CD4-positive, alpha-beta T cell treated with Interleukin-12 subunit alpha and Interleukin-12 subunit beta, for 1 hour (primary cell): Measurements from ENCODE around the gene MB21D2.

Experiments
- DNase-seq: peaks from one replicate; pipeline ENCODE4 v3.0.0-alpha.2; 2020

MB21D2 gene

GRCh38 chr3:192890347-192891335 lies 27.0 kb downstream of the MB21D2 start:
- DNase-seq, result no peak

GRCh38 chr3:192889679-192890078 lies 28.0 kb downstream of the MB21D2 start:
- no peak for DNase-seq

GRCh38 chr3:192888190-192888589 lies 29.5 kb downstream of the MB21D2 start:
- no peak for DNase-seq

GRCh38 chr3:192887701-192888100 lies 30.0 kb downstream of the MB21D2 start:
- DNase-seq, result peak; percentile 9

- no peak for DNase-seq
Observed at GRCh38 chr3:192887047-192887446, 30.6 kb downstream of the MB21D2 start.

- no peak for DNase-seq
Observed at GRCh38 chr3:192884777-192885773, 32.6 kb downstream of the MB21D2 start.

GRCh38 chr3:192883512-192883911 lies 34.1 kb downstream of the MB21D2 start:
- DNase-seq, result no peak

- no peak for DNase-seq
Observed at GRCh38 chr3:192881159-192881786, 36.4 kb downstream of the MB21D2 start.

GRCh38 chr3:192880313-192880712 lies 37.3 kb downstream of the MB21D2 start:
- DNase-seq, result no peak

GRCh38 chr3:192879346-192880031 lies 38.2 kb downstream of the MB21D2 start:
- DNase-seq, result no peak

GRCh38 chr3:192875971-192876565 lies 41.6 kb downstream of the MB21D2 start:
- DNase-seq, result no peak

- DNase-seq, result no peak
Observed at GRCh38 chr3:192870822-192871221, 46.8 kb downstream of the MB21D2 start.

GRCh38 chr3:192869131-192870031 lies 48.3 kb downstream of the MB21D2 start:
- DNase-seq, result no peak

- DNase-seq, result no peak
Observed at GRCh38 chr3:192867645-192868044, 50.0 kb downstream of the MB21D2 start.

- DNase-seq, result no peak
Observed at GRCh38 chr3:192866804-192867203, 50.9 kb downstream of the MB21D2 start.

GRCh38 chr3:192864941-192865340 lies 52.7 kb downstream of the MB21D2 start:
- DNase-seq, result no peak

GRCh38 chr3:192863091-192863420 lies 54.6 kb downstream of the MB21D2 start:
- no peak for DNase-seq

- DNase-seq, result no peak
Observed at GRCh38 chr3:192862408-192863090, 55.1 kb downstream of the MB21D2 start.

GRCh38 chr3:192861972-192862371 lies 55.7 kb downstream of the MB21D2 start:
- no peak for DNase-seq

GRCh38 chr3:192860454-192860853 lies 57.2 kb downstream of the MB21D2 start:
- DNase-seq, result no peak
